GM12878 (cell line): Measurements from ENCODE around the gene DUS3L. TPM values are rescaled to one million over a fixed set of nuclear protein-coding genes. Genes with fewer than 3 reads are reported as not detected.

ENCODE experiments used
- ATAC-seq: fragments of 200-7000 bp; cut with Tn5 transposase; 3 replicates; pipeline ENCODE4 v1.9.1; 2020; ENCODE audit warnings: mild to moderate bottlenecking, moderate library complexity
- BruUV-seq: library from RNA; stranded (reverse); fragments of 400-500 nt; replicated peaks from 2 replicates; lab custom pipeline; 2021; lab: Mats Ljungman, UMichigan
- CTCF ChIA-PET: fragments of 300-600 bp; sonication (Branson Sonifier 250); formaldehyde crosslinking; extraction: SDS; loops from one replicate; lab custom pipeline; 2021; ENCODE audit warnings: inconsistent platforms; lab: Yijun Ruan, JAX
- POLR2A ChIA-PET: fragments of 350-600 bp; formaldehyde crosslinking; extraction: SDS; loops from one replicate; lab custom pipeline; 2021; ENCODE audit warnings: inconsistent platforms; lab: Charles Lee
- RAD21 ChIA-PET: fragments of 300-600 bp; sonication (Branson Sonifier 250); formaldehyde crosslinking; loops from one replicate; lab custom pipeline; 2023; ENCODE audit warnings: antibody characterized with exemption; ENCODE audit not compliant: unreplicated experiment; lab: Charles Lee
- SMC1A ChIA-PET: fragments of 300-600 bp; sonication (Branson Sonifier 250); formaldehyde crosslinking; loops from one replicate; lab custom pipeline; 2023; ENCODE audit not compliant: unreplicated experiment, uncharacterized antibody; lab: Charles Lee
- DNase-seq: peaks from one replicate; pipeline ENCODE4 v3.0.0-alpha.2; 2011; ENCODE audit warnings: low read depth, low spot score
- FAIRE-seq: peaks from 3 replicates; lab custom pipeline; 2011; peaks lifted over from hg19 to GRCh38; lab: Jason Lieb, UNC
- H2AFZ ChIP-seq: 2 replicates; pipeline ENCODE4 v1.6.0; 2011; ENCODE audit warnings: low read depth, low read length, control low read depth; ENCODE audit not compliant: control insufficient read depth
- H3K27ac ChIP-seq: 2 replicates; pipeline ENCODE4 v1.5.1; 2011; ENCODE audit warnings: control low read depth; ENCODE audit not compliant: control insufficient read depth, insufficient read depth
- H3K27me3 ChIP-seq, 2 experiments: replicated peaks in 1 of 2; 2 replicates each; pipeline versions ENCODE4 v1.6.0 to v1.6.1; 2011; ENCODE audit warnings: low read length in 1 of 2; ENCODE audit not compliant: control insufficient read depth in 2 of 2, insufficient read depth in 2 of 2
- H3K36me3 ChIP-seq, 2 experiments: 2 replicates each; pipeline ENCODE4 v1.5.1; 2011; ENCODE audit warnings: low read length in 1 of 2; ENCODE audit not compliant: control insufficient read depth in 2 of 2, insufficient read depth in 2 of 2
- H3K4me1 ChIP-seq: 2 replicates; pipeline ENCODE4 v1.6.1; 2011; ENCODE audit warnings: mild to moderate bottlenecking, low read length, moderate library complexity, mixed read lengths; ENCODE audit not compliant: control insufficient read depth, insufficient read depth
- H3K4me2 ChIP-seq: 2 replicates; pipeline ENCODE4 v1.6.0; 2011; ENCODE audit warnings: control low read depth; ENCODE audit not compliant: control insufficient read depth, insufficient read depth
- H3K4me3 ChIP-seq: fragments of 200-600 bp; sonication (generic); 2 replicates; pipeline ENCODE4 v1.5.1; 2016
- H3K79me2 ChIP-seq: 2 replicates; pipeline ENCODE4 v1.6.0; 2011; ENCODE audit warnings: low read length; ENCODE audit not compliant: control insufficient read depth, insufficient read depth
- H3K9ac ChIP-seq: 2 replicates; pipeline ENCODE4 v1.8.0; 2011; ENCODE audit warnings: low read length, control low read depth, mixed read lengths; ENCODE audit not compliant: control insufficient read depth, insufficient read depth
- H3K9me3 ChIP-seq: replicated peaks from 3 replicates; pipeline ENCODE4 v1.5.1; 2011; ENCODE audit warnings: mild to moderate bottlenecking, low read length; ENCODE audit not compliant: control insufficient read depth, insufficient read depth
- H4K20me1 ChIP-seq: 2 replicates; pipeline ENCODE4 v1.6.0; 2011; ENCODE audit not compliant: control insufficient read depth, insufficient read depth
- BCLAF1 ChIP-seq: fragments of 450-650 bp; IDR thresholded peaks from 2 replicates; pipeline ENCODE4 v1.6.1; 2017; ENCODE audit warnings: antibody characterized with exemption, mild to moderate bottlenecking, moderate library complexity
- CEBPB ChIP-seq, 2 experiments: fragments of 150-350 bp in 1 of 2; IDR thresholded peaks; 2 replicates each; pipeline ENCODE4 v1.6.1; 2012 to 2014; ENCODE audit warnings: low read depth in 2 of 2, low read length in 2 of 2, borderline replicate concordance in 1 of 2, inconsistent platforms in 1 of 2
- FOS ChIP-seq: IDR thresholded peaks from 3 replicates; pipeline ENCODE4 v1.6.1; 2011; ENCODE audit warnings: borderline replicate concordance; ENCODE audit not compliant: insufficient read length; ENCODE audit errors: extremely low read depth
- FOXK2 ChIP-seq: fragments of 450-650 bp; IDR thresholded peaks from 2 replicates; pipeline ENCODE4 v1.6.1; 2017; ENCODE audit warnings: mild to moderate bottlenecking, moderate library complexity
- HCFC1 ChIP-seq: fragments of 150-350 bp; IDR thresholded peaks from 2 replicates; pipeline ENCODE4 v1.6.1; 2014; ENCODE audit warnings: low read length
- RUNX3 ChIP-seq: IDR thresholded peaks from 2 replicates; pipeline ENCODE4 v1.6.1; 2012; ENCODE audit warnings: low read length, inconsistent platforms
- SMAD5 ChIP-seq: IDR thresholded peaks from 2 replicates; pipeline ENCODE4 v1.6.1; 2016; ENCODE audit warnings: antibody characterized with exemption, low read depth
- ZNF687 ChIP-seq: fragments of 450-650 bp; IDR thresholded peaks from 2 replicates; pipeline ENCODE4 v1.6.1; 2017; ENCODE audit warnings: mild to moderate bottlenecking, moderate library complexity
- whole genome bisulfite sequencing: methylation state at CpG from one replicate; pipeline ENCODE4 v1.1.6; 2016; ENCODE audit warnings: low lambda C conversion rate; ENCODE audit not compliant: insufficient replicate concordance, insufficient coverage; ENCODE audit errors: missing lambda C conversion rate; 5-methylcytosine and 5-hydroxymethylcytosine counted together
- in situ Hi-C: fragments of 300-500 bp; cut with MboI; formaldehyde crosslinking; loops from 9 replicates; pipeline ENCODE4 v1.14.3; 2018; ENCODE audit warnings: mixed read lengths
- intact Hi-C: fragments of 100-400 bp; cut with micrococcal nuclease; formaldehyde crosslinking; loops from one replicate; pipeline ENCODE4 v1.14.2; 2022; ENCODE audit not compliant: unreplicated experiment
- polyA plus RNA-seq, 11 experiments: library from polyadenylated mRNA; depleted of rRNA in 4 of 11; unstranded in 6 of 11; stranded (reverse) in 5 of 11; fragments of >200 nt; fragmentation: Nextera tagmentation in 4 of 11; fragmentation: Illumina TruSeq in 1 of 11; extraction: Ambion mirVana in 4 of 11; extraction: Trizol in 1 of 11; gene quantifications; 1 replicate in 1 of 11; 2 replicates in 10 of 11; pipeline versions ENCODE4 v1.2.1 to v1.2.3, GENCODE V29; 2011 to 2016; ENCODE audit warnings: inconsistent platforms in 2 of 11, missing spikeins in 2 of 11, low read depth in 1 of 11
- total RNA-seq, 4 experiments: library from RNA; depleted of rRNA in 3 of 4; stranded (reverse); fragments of >200 nt in 3 of 4; fragmentation: Illumina TruSeq in 1 of 4; extraction: Trizol in 1 of 4; gene quantifications; 2 replicates each; pipeline versions ENCODE4 v1.2.1 to v1.2.3, GENCODE V29; 2013 to 2021
- TF ChIP-seq, protein P1 (sequence below): fragments of 450-650 bp; IDR thresholded peaks from 2 replicates; pipeline ENCODE4 v1.6.1; 2016; ENCODE audit warnings: mild to moderate bottlenecking
- TF ChIP-seq, protein P2 (sequence below): IDR thresholded peaks from 2 replicates; pipeline ENCODE4 v1.6.1; 2011; ENCODE audit warnings: borderline replicate concordance, low read depth, mild to moderate bottlenecking, moderate library complexity, low read length; ENCODE audit not compliant: insufficient read depth, poor library complexity, severe bottlenecking
- TF ChIP-seq, protein P3 (sequence below): IDR thresholded peaks from 2 replicates; pipeline ENCODE4 v1.6.1; 2011; ENCODE audit warnings: low read depth, low read length, improper control_type of control experiment, borderline replicate concordance

The DUS3L gene
- total and polyA plus RNA-seq, 10 of the 15 experiments (the other 5 are each of a cell fraction or from before 2014, with no cell fraction given), result 0.64 to 47.6 (median 31.1) TPM

GRCh38 chr19:5765220-5765619 lies 25.7 kb downstream of the DUS3L start (continued):
- TF ChIP-seq, protein P1, sequence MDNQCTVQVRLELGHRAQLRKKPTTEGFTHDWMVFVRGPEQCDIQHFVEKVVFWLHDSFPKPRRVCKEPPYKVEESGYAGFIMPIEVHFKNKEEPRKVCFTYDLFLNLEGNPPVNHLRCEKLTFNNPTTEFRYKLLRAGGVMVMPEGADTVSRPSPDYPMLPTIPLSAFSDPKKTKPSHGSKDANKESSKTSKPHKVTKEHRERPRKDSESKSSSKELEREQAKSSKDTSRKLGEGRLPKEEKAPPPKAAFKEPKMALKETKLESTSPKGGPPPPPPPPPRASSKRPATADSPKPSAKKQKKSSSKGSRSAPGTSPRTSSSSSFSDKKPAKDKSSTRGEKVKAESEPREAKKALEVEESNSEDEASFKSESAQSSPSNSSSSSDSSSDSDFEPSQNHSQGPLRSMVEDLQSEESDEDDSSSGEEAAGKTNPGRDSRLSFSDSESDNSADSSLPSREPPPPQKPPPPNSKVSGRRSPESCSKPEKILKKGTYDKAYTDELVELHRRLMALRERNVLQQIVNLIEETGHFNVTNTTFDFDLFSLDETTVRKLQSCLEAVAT, result no peak
- TF ChIP-seq, all 136 proteins: peak for 0

- no peaks in the 10 kb centered on the region for H3K36me3 ChIP-seq
- H3K79me2 ChIP-seq, result no peaks in the 10 kb centered on the region
- no peak overlapping the region for H3K4me2 ChIP-seq
- no peak overlapping the region for H3K4me3 ChIP-seq
- RAD21 ChIA-PET, result no interaction called here
- WGBS, result 61% methylated on average over 5 of the region's 5 CpGs
- ATAC-seq (no peak), FAIRE-seq (no peak), DNase-seq (no peak)
- H3K27me3 ChIP-seq, result no peaks in the 10 kb centered on the region
- H3K27ac ChIP-seq, result no peak overlapping the region
- BruUV-seq, result no TSS peak
- H3K9ac ChIP-seq, result no peak overlapping the region
- CTCF ChIA-PET, result no interaction called here
- no peaks in the 10 kb centered on the region for H3K9me3 ChIP-seq
- intact Hi-C loops, result no loop called here
- H2AFZ ChIP-seq, result no peak overlapping the region
- no peaks in the 10 kb centered on the region for H3K4me1 ChIP-seq
- POLR2A ChIA-PET, result no interaction called here
- in situ Hi-C loops, result no loop called here
- no peaks in the 10 kb centered on the region for H4K20me1 ChIP-seq
- SMC1A ChIA-PET, result no interaction called here
- TF ChIP-seq CEBPB (IDR thresholded peaks at IDR 0.05; ENCODE audit: borderline replicate concordance in 1 of 2, low read depth in 2 of 2, low read length in 2 of 2) (no peak), HCFC1 (no peak), ZNF687 (no peak), RUNX3 (no peak), FOXK2 (no peak), FOS (no peak), BCLAF1 (no peak), SMAD5 (no peak)
- TF ChIP-seq, protein P2, sequence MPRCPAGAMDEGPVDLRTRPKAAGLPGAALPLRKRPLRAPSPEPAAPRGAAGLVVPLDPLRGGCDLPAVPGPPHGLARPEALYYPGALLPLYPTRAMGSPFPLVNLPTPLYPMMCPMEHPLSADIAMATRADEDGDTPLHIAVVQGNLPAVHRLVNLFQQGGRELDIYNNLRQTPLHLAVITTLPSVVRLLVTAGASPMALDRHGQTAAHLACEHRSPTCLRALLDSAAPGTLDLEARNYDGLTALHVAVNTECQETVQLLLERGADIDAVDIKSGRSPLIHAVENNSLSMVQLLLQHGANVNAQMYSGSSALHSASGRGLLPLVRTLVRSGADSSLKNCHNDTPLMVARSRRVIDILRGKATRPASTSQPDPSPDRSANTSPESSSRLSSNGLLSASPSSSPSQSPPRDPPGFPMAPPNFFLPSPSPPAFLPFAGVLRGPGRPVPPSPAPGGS, result no peak
- TF ChIP-seq, protein P3, sequence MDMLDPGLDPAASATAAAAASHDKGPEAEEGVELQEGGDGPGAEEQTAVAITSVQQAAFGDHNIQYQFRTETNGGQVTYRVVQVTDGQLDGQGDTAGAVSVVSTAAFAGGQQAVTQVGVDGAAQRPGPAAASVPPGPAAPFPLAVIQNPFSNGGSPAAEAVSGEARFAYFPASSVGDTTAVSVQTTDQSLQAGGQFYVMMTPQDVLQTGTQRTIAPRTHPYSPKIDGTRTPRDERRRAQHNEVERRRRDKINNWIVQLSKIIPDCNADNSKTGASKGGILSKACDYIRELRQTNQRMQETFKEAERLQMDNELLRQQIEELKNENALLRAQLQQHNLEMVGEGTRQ, result no peak
Measured at GRCh38 chr19:5762608-5763217, 28.2 kb downstream of the DUS3L start.
